ENCODE measurements around the gene TMIGD3.
A peak's percentile ranks its signal among the peaks of the same experiment; 100 is the strongest.

The TMIGD3 gene

GRCh38 chr1:111481387-111482221 lies 21.8 kb downstream of the TMIGD3 start:
- FAIRE-seq (peak; percentile 68), DNase-seq (ENCODE audit: insufficient read length, low spot score) (no peak)
- no peak for TF ChIP-seq SPI1 (IDR thresholded peaks at IDR 0.05; ENCODE audit: low read depth, low read length)
- TF ChIP-seq PAX5 (IDR thresholded peaks at IDR 0.05; ENCODE audit: insufficient read depth, low read length, severe bottlenecking): peak; percentile 20
- no peak for TF ChIP-seq POLR2AphosphoS5 (IDR thresholded peaks at IDR 0.05; ENCODE audit: low read depth, low read length)
- no peak for TF ChIP-seq TAF1 (IDR thresholded peaks at IDR 0.05; ENCODE audit: low read depth, low read length)
- no peak for TF ChIP-seq POU2F2 (IDR thresholded peaks at IDR 0.05; ENCODE audit: low read depth, low read length)

DNA sequence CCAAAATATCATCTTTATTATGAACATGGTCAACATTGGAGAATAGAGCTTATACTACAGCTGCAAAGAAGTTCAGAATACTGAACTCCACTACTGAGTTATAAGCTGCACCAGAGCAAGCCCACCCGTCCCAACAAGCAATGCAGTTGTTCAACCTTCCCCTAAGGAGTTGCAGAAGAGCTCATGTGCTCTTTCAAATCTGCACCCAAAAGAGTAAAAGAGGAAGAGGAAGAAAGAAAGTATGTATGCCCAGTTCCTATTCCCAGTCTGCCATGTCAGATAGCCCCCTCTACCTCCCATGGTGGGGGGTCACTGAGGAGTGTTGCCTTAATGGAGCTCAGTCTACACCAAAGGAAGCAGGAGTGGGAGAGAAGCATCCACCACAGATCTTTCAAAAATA lies 22.8 kb downstream of the TMIGD3 start:
- FAIRE-seq (no peak), DNase-seq (ENCODE audit: insufficient read length, low spot score) (no peak)
- TF ChIP-seq SPI1 (IDR thresholded peaks at IDR 0.05; ENCODE audit: low read depth, low read length) (peak; percentile 60), PAX5 (IDR thresholded peaks at IDR 0.05; ENCODE audit: insufficient read depth, low read length, severe bottlenecking) (no peak)

GRCh38 chr1:111476761-111477309 lies 26.6 kb downstream of the TMIGD3 start:
- TF ChIP-seq SPI1 (IDR thresholded peaks at IDR 0.05; ENCODE audit: low read depth, low read length) (peak; percentile 77), PAX5 (IDR thresholded peaks at IDR 0.05; ENCODE audit: insufficient read depth, low read length, severe bottlenecking) (no peak), POLR2A (IDR thresholded peaks at IDR 0.05; ENCODE audit: low read depth, low read length) (peak; percentile 59), TAF1 (IDR thresholded peaks at IDR 0.05; ENCODE audit: low read depth, low read length) (0 out of 2 replicates have a peak, but pooled peaks have one; percentile 52), POLR2AphosphoS5 (IDR thresholded peaks at IDR 0.05; ENCODE audit: low read depth, low read length) (no peak), POU2F2 (IDR thresholded peaks at IDR 0.05; ENCODE audit: low read depth, low read length) (peak; percentile 47; the same call in 1 of the 2 replicates)
- peak; percentile 90 for FAIRE-seq
- DNase-seq (ENCODE audit: insufficient read length, low spot score): no peak

DNA sequence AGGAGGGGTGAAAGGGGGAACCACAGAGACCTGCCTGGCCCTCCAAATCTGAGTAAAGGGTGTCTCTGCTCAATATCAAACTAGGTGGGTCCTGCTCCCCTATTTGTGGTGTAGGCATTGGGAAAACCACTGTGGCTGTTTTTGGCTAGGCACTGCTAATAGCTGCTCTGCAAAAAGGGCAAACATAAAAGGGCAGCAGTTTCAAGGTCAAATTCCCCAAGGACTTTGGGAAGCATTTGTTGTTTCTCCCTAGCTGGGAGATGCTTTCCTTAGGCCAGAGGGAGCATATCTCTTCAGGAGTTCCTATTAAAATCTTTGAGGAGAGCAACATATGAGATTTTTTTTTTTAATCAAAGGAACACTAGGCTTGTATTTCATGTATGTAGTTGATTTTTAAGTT lies 27.2 kb downstream of the TMIGD3 start:
- TF ChIP-seq POU2F2 (IDR thresholded peaks at IDR 0.05; ENCODE audit: low read depth, low read length): no peak
- no peak for TF ChIP-seq POLR2A (IDR thresholded peaks at IDR 0.05; ENCODE audit: low read depth, low read length)
- no peak for TF ChIP-seq TAF1 (IDR thresholded peaks at IDR 0.05; ENCODE audit: low read depth, low read length)
- no peak for TF ChIP-seq SPI1 (IDR thresholded peaks at IDR 0.05; ENCODE audit: low read depth, low read length)
- no peak for TF ChIP-seq POLR2AphosphoS5 (IDR thresholded peaks at IDR 0.05; ENCODE audit: low read depth, low read length)
- TF ChIP-seq PAX5 (IDR thresholded peaks at IDR 0.05; ENCODE audit: insufficient read depth, low read length, severe bottlenecking): no peak
- FAIRE-seq (no peak), DNase-seq (ENCODE audit: insufficient read length, low spot score) (no peak)

- TF ChIP-seq SPI1 (IDR thresholded peaks at IDR 0.05; ENCODE audit: low read depth, low read length): no peak
- no peak for TF ChIP-seq POU2F2 (IDR thresholded peaks at IDR 0.05; ENCODE audit: low read depth, low read length)
- TF ChIP-seq POLR2AphosphoS5 (IDR thresholded peaks at IDR 0.05; ENCODE audit: low read depth, low read length): no peak
- no peak for TF ChIP-seq TAF1 (IDR thresholded peaks at IDR 0.05; ENCODE audit: low read depth, low read length)
- peak; percentile 87 for FAIRE-seq
- DNase-seq (ENCODE audit: insufficient read length, low spot score): no peak
These were observed 27.7 kb downstream of the TMIGD3 start for GRCh38 chr1:111475701-111476100.

- FAIRE-seq (no peak), DNase-seq (ENCODE audit: insufficient read length, low spot score) (no peak)
- TF ChIP-seq POU2F2 (IDR thresholded peaks at IDR 0.05; ENCODE audit: low read depth, low read length): no peak
- no peak for TF ChIP-seq PAX5 (IDR thresholded peaks at IDR 0.05; ENCODE audit: insufficient read depth, low read length, severe bottlenecking)
- no peak for TF ChIP-seq TAF1 (IDR thresholded peaks at IDR 0.05; ENCODE audit: low read depth, low read length)
- TF ChIP-seq POLR2AphosphoS5 (IDR thresholded peaks at IDR 0.05; ENCODE audit: low read depth, low read length): no peak
- TF ChIP-seq SPI1 (IDR thresholded peaks at IDR 0.05; ENCODE audit: low read depth, low read length): no peak
- no peak for TF ChIP-seq POLR2A (IDR thresholded peaks at IDR 0.05; ENCODE audit: low read depth, low read length)
These were observed 28.9 kb downstream of the TMIGD3 start for GRCh38 chr1:111474521-111474920.

GRCh38 chr1:111474106-111474505 lies 29.3 kb downstream of the TMIGD3 start:
- FAIRE-seq (no peak), DNase-seq (ENCODE audit: insufficient read length, low spot score) (no peak)
- no peak for TF ChIP-seq POU2F2 (IDR thresholded peaks at IDR 0.05; ENCODE audit: low read depth, low read length)
- no peak for TF ChIP-seq POLR2AphosphoS5 (IDR thresholded peaks at IDR 0.05; ENCODE audit: low read depth, low read length)
- TF ChIP-seq TAF1 (IDR thresholded peaks at IDR 0.05; ENCODE audit: low read depth, low read length): no peak
- no peak for TF ChIP-seq SPI1 (IDR thresholded peaks at IDR 0.05; ENCODE audit: low read depth, low read length)
- TF ChIP-seq PAX5 (IDR thresholded peaks at IDR 0.05; ENCODE audit: insufficient read depth, low read length, severe bottlenecking): no peak
- TF ChIP-seq POLR2A (IDR thresholded peaks at IDR 0.05; ENCODE audit: low read depth, low read length): no peak

GRCh38 chr1:111471538-111471937 lies 31.9 kb downstream of the TMIGD3 start:
- no peak for DNase-seq (ENCODE audit: insufficient read length, low spot score)
- no peak for TF ChIP-seq POLR2A (IDR thresholded peaks at IDR 0.05; ENCODE audit: low read depth, low read length)
- no peak for TF ChIP-seq POLR2AphosphoS5 (IDR thresholded peaks at IDR 0.05; ENCODE audit: low read depth, low read length)
- no peak for TF ChIP-seq PAX5 (IDR thresholded peaks at IDR 0.05; ENCODE audit: insufficient read depth, low read length, severe bottlenecking)
- TF ChIP-seq POU2F2 (IDR thresholded peaks at IDR 0.05; ENCODE audit: low read depth, low read length): no peak
- no peak for TF ChIP-seq TAF1 (IDR thresholded peaks at IDR 0.05; ENCODE audit: low read depth, low read length)
- TF ChIP-seq SPI1 (IDR thresholded peaks at IDR 0.05; ENCODE audit: low read depth, low read length): no peak
- no peak for FAIRE-seq

DNA sequence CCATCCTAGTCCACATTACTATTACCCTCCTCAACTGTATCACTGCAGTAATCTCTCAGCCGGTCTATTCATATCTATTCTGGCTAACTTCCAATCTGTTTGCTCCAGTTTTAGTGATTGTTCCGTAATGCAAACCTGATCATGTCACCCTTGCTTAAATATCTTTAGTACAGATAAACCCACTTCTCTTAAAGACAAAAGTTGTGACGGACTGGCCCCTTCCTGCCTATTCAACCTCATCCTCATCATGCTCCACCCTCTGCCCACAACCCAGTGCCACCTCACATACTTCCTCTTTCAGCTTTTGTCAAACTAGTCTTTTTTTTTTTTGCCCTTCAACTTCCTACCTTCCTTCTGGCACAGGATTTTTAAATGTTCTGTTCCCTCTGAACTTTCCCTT lies 32.4 kb downstream of the TMIGD3 start:
- FAIRE-seq (peak; percentile 35), DNase-seq (ENCODE audit: insufficient read length, low spot score) (no peak)
- TF ChIP-seq POU2F2 (IDR thresholded peaks at IDR 0.05; ENCODE audit: low read depth, low read length) (no peak), PAX5 (IDR thresholded peaks at IDR 0.05; ENCODE audit: insufficient read depth, low read length, severe bottlenecking) (no peak), SPI1 (IDR thresholded peaks at IDR 0.05; ENCODE audit: low read depth, low read length) (peak; percentile 7; the same call in 1 of the 2 replicates), TAF1 (IDR thresholded peaks at IDR 0.05; ENCODE audit: low read depth, low read length) (no peak), POLR2AphosphoS5 (IDR thresholded peaks at IDR 0.05; ENCODE audit: low read depth, low read length) (no peak)
